GM12892 (cell line): ENCODE measurements around the gene PPP1R12A.
"Not testable (repeated sequence)": the region's sequence is repeated elsewhere in the genome, so short reads cannot be mapped to it uniquely, and the experiment has no call there.

Source experiments
- DNase-seq: peaks from one replicate; pipeline ENCODE4 v3.0.0; 2011; ENCODE audit not compliant: insufficient read length
- FAIRE-seq: peaks from 2 replicates; lab custom pipeline; 2011; peaks lifted over from hg19 to GRCh38; lab: Jason Lieb, UNC
- POLR2A ChIP-seq: IDR thresholded peaks from 2 replicates; pipeline ENCODE4 v1.6.1; 2011; ENCODE audit warnings: low read depth, low read length, control low read depth
- POLR2AphosphoS5 ChIP-seq: IDR thresholded peaks from 2 replicates; pipeline ENCODE4 v1.6.1; 2011; ENCODE audit warnings: low read depth, low read length, control low read depth
- TAF1 ChIP-seq: IDR thresholded peaks from 2 replicates; pipeline ENCODE4 v1.6.1; 2011; ENCODE audit warnings: low read depth, mild to moderate bottlenecking, control low read depth, low read length, borderline replicate concordance

Gene PPP1R12A

GRCh38 chr12:79884401-79885006, 50.4 kb downstream of the PPP1R12A start:
- no peak for TF ChIP-seq POLR2AphosphoS5
- TF ChIP-seq POLR2A: no peak
- TF ChIP-seq TAF1: no peak
- no peak for DNase-seq
- FAIRE-seq: no peak

GRCh38 chr12:79883216-79883615, 51.7 kb downstream of the PPP1R12A start:
- no peak for DNase-seq
- no peak for FAIRE-seq

DNA sequence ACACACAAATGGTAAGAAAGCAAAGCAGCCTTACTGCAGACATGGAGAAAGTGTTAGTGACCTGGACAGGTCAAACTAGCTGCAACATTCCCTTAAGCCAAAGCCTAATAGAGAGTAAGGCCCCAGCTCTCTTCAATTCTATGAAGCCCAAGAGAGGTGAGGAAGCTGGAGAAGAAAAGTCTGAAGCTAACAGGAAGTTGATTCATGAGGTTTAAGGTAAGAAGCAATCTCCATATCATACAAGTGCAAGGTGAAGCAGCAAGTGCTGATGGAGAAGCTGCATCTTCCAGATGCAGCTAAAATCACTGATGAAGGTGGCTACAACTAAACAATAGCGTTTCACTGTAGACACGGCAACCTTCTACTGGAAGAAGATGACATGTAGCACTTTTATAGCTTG, 53.5 kb downstream of the PPP1R12A start:
- TF ChIP-seq POLR2A: no peak
- no peak for TF ChIP-seq POLR2AphosphoS5
- TF ChIP-seq TAF1: no peak
- no peak for FAIRE-seq

More at GRCh38 chr12:79883216-79883615, 51.7 kb downstream of the PPP1R12A start:
- TF ChIP-seq POLR2AphosphoS5 (no peak), POLR2A (no peak), TAF1 (no peak)

GRCh38 chr12:79878506-79878905, 56.4 kb downstream of the PPP1R12A start:
- not testable (repeated sequence) for DNase-seq, FAIRE-seq

More for the DNA sequence above, 53.5 kb downstream of the PPP1R12A start:
- DNase-seq: no peak

GRCh38 chr12:79877246-79877645, 57.7 kb downstream of the PPP1R12A start:
- no peak for DNase-seq
- no peak for FAIRE-seq

GRCh38 chr12:79874665-79875064, 60.2 kb downstream of the PPP1R12A start:
- TF ChIP-seq TAF1 (no peak), POLR2AphosphoS5 (no peak), POLR2A (no peak)
- no peak for FAIRE-seq
- no peak for DNase-seq

More at GRCh38 chr12:79877246-79877645, 57.7 kb downstream of the PPP1R12A start:
- TF ChIP-seq POLR2A: no peak
- TF ChIP-seq POLR2AphosphoS5: no peak
- TF ChIP-seq TAF1: no peak

GRCh38 chr12:79873201-79873600, 61.7 kb downstream of the PPP1R12A start:
- DNase-seq (no peak), FAIRE-seq (no peak)
- TF ChIP-seq TAF1: no peak
- no peak for TF ChIP-seq POLR2AphosphoS5
- no peak for TF ChIP-seq POLR2A

DNA sequence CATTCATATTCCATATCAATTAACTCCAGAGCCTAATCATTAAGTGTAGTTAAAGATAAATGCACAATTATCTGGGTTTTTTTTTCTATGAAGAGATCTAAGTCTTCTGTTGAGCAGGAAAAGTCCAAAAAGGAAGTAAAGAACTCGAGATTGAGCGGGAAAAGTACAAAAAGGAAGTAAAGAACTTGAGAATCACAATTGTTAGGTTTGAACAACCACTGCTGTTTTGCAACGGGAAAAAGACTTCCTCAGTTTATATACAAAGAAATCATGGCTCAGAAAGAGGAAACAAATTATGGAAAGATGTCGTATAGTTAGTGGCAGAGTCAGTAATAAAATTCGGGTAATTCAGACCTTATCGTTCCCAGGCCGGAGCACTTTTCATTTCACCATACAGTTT, 63.3 kb downstream of the PPP1R12A start:
- DNase-seq (no peak), FAIRE-seq (no peak)
- TF ChIP-seq TAF1 (no peak), POLR2A (no peak), POLR2AphosphoS5 (no peak)

- FAIRE-seq: no peak
- TF ChIP-seq POLR2A (no peak), TAF1 (no peak), POLR2AphosphoS5 (no peak)
- no peak for DNase-seq
Measured at GRCh38 chr12:79870916-79871315, 64.0 kb downstream of the PPP1R12A start.

- no peak for DNase-seq
Measured at GRCh38 chr12:79859646-79860045, 75.3 kb downstream of the PPP1R12A start.

DNA sequence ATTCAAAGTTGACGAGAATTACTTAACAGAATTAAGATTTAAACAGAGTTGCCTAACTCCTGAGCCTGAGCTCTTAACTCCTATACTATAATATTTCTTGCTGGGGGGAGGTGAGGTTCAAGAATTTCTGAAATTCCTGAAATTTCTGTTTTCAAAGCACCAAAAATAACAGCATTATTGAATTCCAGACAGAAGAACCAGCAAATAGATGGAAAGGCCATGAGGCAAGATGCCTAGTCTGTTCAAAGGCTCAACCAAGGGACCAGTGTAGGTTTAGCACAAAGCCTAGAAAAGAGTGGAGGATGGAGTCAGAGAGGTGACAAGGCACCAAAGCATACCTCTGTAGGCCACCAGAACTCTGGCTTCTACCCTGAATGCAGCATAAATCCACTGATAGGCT, 76.4 kb downstream of the PPP1R12A start:
- no peak for FAIRE-seq
- TF ChIP-seq POLR2A: no peak
- TF ChIP-seq TAF1: no peak
- no peak for TF ChIP-seq POLR2AphosphoS5

More at GRCh38 chr12:79859646-79860045, 75.3 kb downstream of the PPP1R12A start:
- TF ChIP-seq TAF1 (no peak), POLR2A (no peak), POLR2AphosphoS5 (no peak)
- FAIRE-seq: no peak

DNA sequence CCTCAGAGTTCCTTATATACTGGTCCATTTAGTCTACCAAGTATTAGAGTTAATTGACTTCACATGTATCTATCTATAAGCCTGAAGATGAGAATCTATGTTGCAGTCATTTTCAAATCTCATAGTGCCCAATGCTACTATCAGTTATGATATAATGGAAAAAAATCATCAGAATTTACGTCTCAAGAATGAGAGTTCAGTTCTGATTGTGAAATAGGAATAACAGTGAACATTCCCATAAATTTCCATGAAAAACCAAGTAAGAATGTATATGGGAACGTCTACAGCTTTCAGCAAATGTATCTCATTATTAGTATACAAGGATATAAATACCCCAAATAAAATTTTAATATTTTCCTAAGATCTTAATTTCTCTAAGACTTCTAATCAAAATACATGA, 77.2 kb downstream of the PPP1R12A start:
- no peak for FAIRE-seq
- no peak for TF ChIP-seq POLR2A
- TF ChIP-seq POLR2AphosphoS5: no peak
- TF ChIP-seq TAF1: no peak

More for the DNA sequence above, 76.4 kb downstream of the PPP1R12A start:
- DNase-seq: no peak

More for the DNA sequence above, 77.2 kb downstream of the PPP1R12A start:
- no peak for DNase-seq
